GM18511 (cell line): ENCODE results near the gene RNF103.

Experiments
- ATAC-seq: cut with Tn5 transposase; IDR thresholded peaks from one replicate; pipeline ENCODE4 v1.9.1; 2021; ENCODE audit warnings: mild to moderate bottlenecking, moderate library complexity; ENCODE audit not compliant: unreplicated experiment

The RNF103 gene

GRCh38 chr2:86577817-86578456, 45.7 kb downstream of the RNF103 start:
- no peak for ATAC-seq

- ATAC-seq = no peak
These were observed 53.6 kb downstream of the RNF103 start for GRCh38 chr2:86570059-86570458.

- no peak for ATAC-seq
These were observed 56.9 kb downstream of the RNF103 start for GRCh38 chr2:86566821-86567190.

- ATAC-seq = no peak
These were observed 57.4 kb downstream of the RNF103 start for GRCh38 chr2:86566158-86566820.

- no peak for ATAC-seq
These were observed 60.0 kb downstream of the RNF103 start for GRCh38 chr2:86563650-86564061.

- ATAC-seq = peak; percentile 88
These were observed 60.6 kb downstream of the RNF103 start, which contains the start of gene CHMP3 for GRCh38 chr2:86562922-86563649. CHMP3 (minus strand) TSS chr2:86563443; CDS start chr2:86563348, 95 bp downstream.

- ATAC-seq = peak; percentile 37
These were observed 61.2 kb downstream of the RNF103 start for GRCh38 chr2:86562485-86562921.

GRCh38 chr2:86557836-86558235, 65.8 kb downstream of the RNF103 start:
- ATAC-seq = no peak

- no peak for ATAC-seq
These were observed 67.2 kb downstream of the RNF103 start for GRCh38 chr2:86556508-86556907.
